MCF 10A (cell line): Measurements from ENCODE around the gene CTRL. TPM values are rescaled to one million over a fixed set of nuclear protein-coding genes. Genes with fewer than 3 reads are reported as not detected.
"Not testable (repeated sequence)": the region's sequence is repeated elsewhere in the genome, so short reads cannot be mapped to it uniquely, and the experiment has no call there.

ENCODE experiments used
- BruUV-seq: library from RNA; stranded (reverse); fragments of 400-500 nt; replicated peaks from 2 replicates; lab custom pipeline; 2021; lab: Mats Ljungman, UMichigan
- CTCF ChIA-PET: fragments of 300-600 bp; sonication (Branson Sonifier 250); formaldehyde crosslinking; extraction: SDS; loops from one replicate; lab custom pipeline; 2021; ENCODE audit warnings: antibody characterized with exemption, inconsistent platforms; lab: Yijun Ruan, JAX
- POLR2A ChIA-PET: fragments of 300-600, 350-650 bp; sonication (Branson Sonifier 250); formaldehyde crosslinking; extraction: SDS; loops from one replicate; lab custom pipeline; 2020; ENCODE audit warnings: antibody characterized with exemption, inconsistent platforms; lab: Yijun Ruan, JAX
- DNase-seq: peaks from one replicate; pipeline ENCODE4 v3.0.0-alpha.2; 2018; ENCODE audit not compliant: unreplicated experiment
- H3K27ac Mint-ChIP-seq: one replicate; pipeline ENCODE4 v1.8.0; 2022; ENCODE audit warnings: mild to moderate bottlenecking, low read depth, mixed read lengths; ENCODE audit not compliant: unreplicated experiment
- H3K27me3 Mint-ChIP-seq: one replicate; pipeline ENCODE4 v1.8.0; 2022; ENCODE audit warnings: mixed read lengths; ENCODE audit not compliant: insufficient read depth, unreplicated experiment
- H3K36me3 Mint-ChIP-seq: one replicate; pipeline ENCODE4 v1.8.0; 2022; ENCODE audit warnings: mild to moderate bottlenecking, moderate library complexity, mixed read lengths; ENCODE audit not compliant: insufficient read depth, unreplicated experiment
- H3K4me1 Mint-ChIP-seq: one replicate; pipeline ENCODE4 v1.8.0; 2022; ENCODE audit warnings: mixed read lengths; ENCODE audit not compliant: insufficient read depth, unreplicated experiment
- H3K4me3 Mint-ChIP-seq: one replicate; pipeline ENCODE4 v1.8.0; 2022; ENCODE audit warnings: mild to moderate bottlenecking, moderate library complexity, mixed read lengths; ENCODE audit not compliant: unreplicated experiment
- H3K9me3 Mint-ChIP-seq: one replicate; pipeline ENCODE4 v1.8.0; 2022; ENCODE audit warnings: mixed read lengths; ENCODE audit not compliant: unreplicated experiment
- intact Hi-C: fragments of 100-400 bp; cut with micrococcal nuclease; formaldehyde crosslinking; loops from 2 replicates; pipeline ENCODE4 v1.14.1; 2022
- total RNA-seq: library from RNA; stranded (reverse); gene quantifications from 2 replicates; pipeline ENCODE4 v1.2.3, GENCODE V29; 2022
- TF ChIP-seq, protein P1 (sequence below): fragments of 200-600 bp; IDR thresholded peaks from one replicate; pipeline ENCODE4 v1.8.0; 2022; ENCODE audit warnings: antibody characterized with exemption, mild to moderate bottlenecking; ENCODE audit not compliant: unreplicated experiment

The CTRL gene
- total RNA-seq, 1 experiment from 2014 or later = 1.6 TPM

DNA sequence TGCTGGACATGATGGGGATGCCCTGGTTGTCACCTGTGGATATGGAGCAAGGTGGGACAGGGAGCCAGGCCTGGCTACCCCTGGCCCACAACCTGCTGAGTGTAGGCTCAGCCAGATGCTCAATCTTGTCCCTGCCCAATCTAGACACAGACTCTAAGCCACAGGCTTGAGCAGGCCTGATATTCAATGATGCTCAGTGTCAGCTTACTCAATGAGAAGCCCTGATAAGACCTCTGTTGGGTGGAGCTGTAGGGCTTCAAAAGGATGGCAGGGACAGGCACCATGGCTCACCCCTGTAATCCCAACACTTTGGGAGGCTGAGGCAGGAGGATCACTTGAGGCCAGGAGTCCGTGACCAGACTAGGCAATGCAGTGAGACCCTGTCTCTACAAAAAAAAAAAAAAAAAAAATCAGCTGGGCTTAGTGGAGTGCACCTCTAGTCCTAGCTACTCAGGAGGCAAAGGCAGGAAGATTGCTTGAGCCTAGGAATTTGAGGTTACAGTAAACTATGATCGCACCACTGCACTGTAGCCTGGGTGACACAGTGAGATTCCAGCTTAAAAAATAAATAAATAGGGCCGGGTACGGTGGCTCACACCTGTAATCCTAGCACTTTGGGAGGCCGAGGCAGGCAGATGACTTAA, 8.9 kb upstream of the CTRL start:
- POLR2A ChIA-PET = interaction anchor here (1.2 to 2.8 kb wide), 3 partner anchors 19 to 21 kb away, joined by 3 to 11 read pairs (median 6); no protein-coding TSS in a partner anchor
- H3K27ac Mint-ChIP-seq = no peak overlapping the region
- peaks cover 71% of the 10 kb centered on the region for H3K36me3 Mint-ChIP-seq
- intact Hi-C loops = no loop called here
- TF ChIP-seq, protein P1, sequence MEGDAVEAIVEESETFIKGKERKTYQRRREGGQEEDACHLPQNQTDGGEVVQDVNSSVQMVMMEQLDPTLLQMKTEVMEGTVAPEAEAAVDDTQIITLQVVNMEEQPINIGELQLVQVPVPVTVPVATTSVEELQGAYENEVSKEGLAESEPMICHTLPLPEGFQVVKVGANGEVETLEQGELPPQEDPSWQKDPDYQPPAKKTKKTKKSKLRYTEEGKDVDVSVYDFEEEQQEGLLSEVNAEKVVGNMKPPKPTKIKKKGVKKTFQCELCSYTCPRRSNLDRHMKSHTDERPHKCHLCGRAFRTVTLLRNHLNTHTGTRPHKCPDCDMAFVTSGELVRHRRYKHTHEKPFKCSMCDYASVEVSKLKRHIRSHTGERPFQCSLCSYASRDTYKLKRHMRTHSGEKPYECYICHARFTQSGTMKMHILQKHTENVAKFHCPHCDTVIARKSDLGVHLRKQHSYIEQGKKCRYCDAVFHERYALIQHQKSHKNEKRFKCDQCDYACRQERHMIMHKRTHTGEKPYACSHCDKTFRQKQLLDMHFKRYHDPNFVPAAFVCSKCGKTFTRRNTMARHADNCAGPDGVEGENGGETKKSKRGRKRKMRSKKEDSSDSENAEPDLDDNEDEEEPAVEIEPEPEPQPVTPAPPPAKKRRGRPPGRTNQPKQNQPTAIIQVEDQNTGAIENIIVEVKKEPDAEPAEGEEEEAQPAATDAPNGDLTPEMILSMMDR = no peak
- no peaks in the 10 kb centered on the region for H3K27me3 Mint-ChIP-seq
- peaks cover 14% of the 10 kb centered on the region for H3K4me1 Mint-ChIP-seq
- no TSS peak for BruUV-seq
- no peaks in the 10 kb centered on the region for H3K9me3 Mint-ChIP-seq
- CTCF ChIA-PET = interaction anchor here (0.6 to 2.3 kb wide), 7 partner anchors 9 to 124 kb away, joined by 3 to 6 read pairs (median 4); no protein-coding TSS in a partner anchor
- DNase-seq = no peak
- H3K4me3 Mint-ChIP-seq = no peak overlapping the region

GRCh38 chr16:67939507-67940445, 8.1 kb upstream of the CTRL start:
- DNase-seq = no peak
- ChIA-PET CTCF (interaction anchor here (0.7 to 2.3 kb wide), 4 partner anchors 10 to 123 kb away, joined by 3 to 6 read pairs (median 4); no protein-coding TSS in a partner anchor), POLR2A (interaction anchor here (0.7 to 2.8 kb wide), 5 partner anchors 8 to 133 kb away, joined by 3 to 11 read pairs (median 3); partner anchors contain the start of genes RANBP10 and TSNAXIP1)
- Mint-ChIP-seq H3K27ac (no peak overlapping the region), H3K36me3 (peaks cover 79% of the 10 kb centered on the region), H3K4me3 (no peak overlapping the region), H3K4me1 (peaks cover 21% of the 10 kb centered on the region), H3K27me3 (no peaks in the 10 kb centered on the region), H3K9me3 (no peaks in the 10 kb centered on the region)
- BruUV-seq = no TSS peak
- TF ChIP-seq, protein P1 = no peak
- intact Hi-C loops = no loop called here

- H3K27me3 Mint-ChIP-seq, DNase-seq, BruUV-seq, H3K9me3 Mint-ChIP-seq: not testable (repeated sequence)
- Mint-ChIP-seq H3K36me3 (peaks cover 76% of the 10 kb centered on the region), H3K4me1 (peaks cover 32% of the 10 kb centered on the region), H3K27ac (peak overlapping the region; percentile 98), H3K4me3 (peak overlapping the region; percentile 100)
- ChIA-PET CTCF (interaction anchor here (0.9 to 1.1 kb wide), 3 partner anchors 12 to 65 kb away, joined by 3 read pairs; partner anchors contain the start of gene EDC4), POLR2A (interaction anchor here (1.2 to 4.3 kb wide), 7 partner anchors 8 to 148 kb away, joined by 3 to 45 read pairs (median 15); partner anchors contain the start of genes NFATC3 and NRN1L)
- intact Hi-C loops = loop anchor here (2.0 kb wide), 1 partner anchor 103 kb away; no protein-coding TSS in a partner anchor
Observed at GRCh38 chr16:67937713-67938112, 6.1 kb upstream of the CTRL start.

DNA sequence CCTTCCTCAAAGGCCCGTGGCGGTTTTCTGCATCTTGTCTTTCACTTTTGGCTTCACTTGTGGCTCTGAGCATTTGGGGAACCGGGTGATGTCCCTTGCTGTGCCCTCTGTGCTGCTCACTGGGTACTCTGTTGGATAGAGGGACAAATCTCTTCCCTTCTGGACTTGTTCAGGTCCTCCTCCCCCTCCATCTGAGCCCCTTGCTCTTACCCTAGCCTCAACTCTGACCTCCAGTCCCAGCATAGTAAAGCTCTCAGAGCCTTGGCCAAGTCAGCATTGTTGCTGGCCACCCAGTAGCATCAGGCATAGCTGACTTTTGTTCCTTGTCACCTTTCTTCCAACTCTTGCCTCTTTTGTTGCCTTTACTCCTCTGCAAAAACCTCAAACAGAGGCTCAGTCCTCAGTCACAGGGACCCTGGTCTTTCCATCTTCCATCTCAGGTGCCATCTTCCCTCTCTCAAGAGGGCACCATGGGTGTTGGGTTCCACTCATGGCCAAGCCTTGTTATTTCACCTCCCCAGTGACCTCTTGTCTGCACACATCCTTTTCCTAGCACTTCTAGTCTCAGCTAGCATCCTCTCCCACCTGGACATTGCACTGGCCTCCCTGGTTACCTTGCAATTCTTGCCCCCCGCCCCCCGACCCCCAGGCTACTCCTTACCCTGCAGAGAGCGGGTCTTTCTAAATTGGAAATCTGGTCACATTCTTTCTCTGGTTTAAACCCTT, 5.4 kb upstream of the CTRL start:
- no peaks in the 10 kb centered on the region for H3K9me3 Mint-ChIP-seq
- H3K27ac Mint-ChIP-seq = peak overlapping the region; percentile 98
- peaks cover 32% of the 10 kb centered on the region for H3K4me1 Mint-ChIP-seq
- peak; percentile 68 for DNase-seq
- H3K36me3 Mint-ChIP-seq = peaks cover 75% of the 10 kb centered on the region
- TF ChIP-seq, protein P1 = no peak
- BruUV-seq = no TSS peak
- ChIA-PET POLR2A (interaction anchor here (0.9 to 4.3 kb wide), 25 partner anchors 9 to 149 kb away, joined by 3 to 45 read pairs (median 9); partner anchors contain the start of genes CENPT, DDX28, DUS2 and EDC4), CTCF (interaction anchor here (0.9 to 2.0 kb wide), 6 partner anchors 12 to 121 kb away, joined by 3 to 6 read pairs (median 4); partner anchors contain the start of gene EDC4)
- intact Hi-C loops = loop anchor here (2.0 kb wide), 1 partner anchor 104 kb away; no protein-coding TSS in a partner anchor
- no peaks in the 10 kb centered on the region for H3K27me3 Mint-ChIP-seq
- peak overlapping the region; percentile 100 for H3K4me3 Mint-ChIP-seq
